ENCODE measurements around the gene MLLT6. TPM values are rescaled to one million over a fixed set of nuclear protein-coding genes. Genes with fewer than 3 reads are reported as not detected.

The MLLT6 gene
- total RNA-seq, 1 donor from 2014 or later = 20.0 TPM

- DNase-seq (ENCODE audit: low spot score) = peak; percentile 81
These were observed 30.1 kb upstream of the MLLT6 start, which contains the start of gene EPOP for GRCh38 chr17:38674749-38675615. EPOP (minus strand) TSS chr17:38674957; CDS start chr17:38674495, 462 bp downstream.

- DNase-seq (ENCODE audit: low spot score) = peak; percentile 87
These were observed 28.2 kb upstream of the MLLT6 start for GRCh38 chr17:38676706-38677504.

- DNase-seq (ENCODE audit: low spot score) = no peak
These were observed 27.3 kb upstream of the MLLT6 start for GRCh38 chr17:38677819-38678218.

GRCh38 chr17:38681096-38681495, 24.0 kb upstream of the MLLT6 start:
- DNase-seq (ENCODE audit: low spot score) = no peak

GRCh38 chr17:38685491-38685890, 19.6 kb upstream of the MLLT6 start:
- DNase-seq (ENCODE audit: low spot score) = no peak

GRCh38 chr17:38687286-38687685, 17.8 kb upstream of the MLLT6 start:
- no peak for DNase-seq (ENCODE audit: low spot score)

GRCh38 chr17:38690386-38690785, 14.7 kb upstream of the MLLT6 start:
- DNase-seq (ENCODE audit: low spot score) = no peak

- no peak for DNase-seq (ENCODE audit: low spot score)
These were observed 13.9 kb upstream of the MLLT6 start for GRCh38 chr17:38691154-38691553.

- peak; percentile 90 for DNase-seq (ENCODE audit: low spot score)
These were observed 11.3 kb upstream of the MLLT6 start for GRCh38 chr17:38693700-38694329.

GRCh38 chr17:38697061-38697820, 7.8 kb upstream of the MLLT6 start:
- DNase-seq (ENCODE audit: low spot score) = no peak

- DNase-seq (ENCODE audit: low spot score) = no peak
These were observed 6.3 kb upstream of the MLLT6 start for GRCh38 chr17:38698760-38699159.

GRCh38 chr17:38701504-38702165, 3.4 kb upstream of the MLLT6 start:
- DNase-seq (ENCODE audit: low spot score) = peak; percentile 46

GRCh38 chr17:38702166-38702915, 2.7 kb upstream of the MLLT6 start:
- peak; percentile 88 for DNase-seq (ENCODE audit: low spot score)

- no peak for DNase-seq (ENCODE audit: low spot score)
These were observed 1.9 kb upstream of the MLLT6 start for GRCh38 chr17:38702916-38703741.

GRCh38 chr17:38703742-38704605, 1.1 kb upstream of the MLLT6 start:
- DNase-seq (ENCODE audit: low spot score) = peak; percentile 63

GRCh38 chr17:38705523-38705802, 390 bp downstream of the MLLT6 start:
- peak; percentile 11 for DNase-seq (ENCODE audit: low spot score)

- peak; percentile 32 for DNase-seq (ENCODE audit: low spot score)
These were observed 881 bp downstream of the MLLT6 start for GRCh38 chr17:38705803-38706504.

Measured in umbilical cord (tissue), 2 donors.